Stimulated activated CD8-positive, alpha-beta memory T cell treated with anti-CD3 and anti-CD28 coated beads, Interleukin-4, amount 100 ng/mL, for 48 hours (primary cell): ENCODE results near the gene TSC22D3.

Experiments used
- DNase-seq: peaks from one replicate; pipeline ENCODE4 v3.0.0-alpha.2; 2020

The TSC22D3 gene

DNA sequence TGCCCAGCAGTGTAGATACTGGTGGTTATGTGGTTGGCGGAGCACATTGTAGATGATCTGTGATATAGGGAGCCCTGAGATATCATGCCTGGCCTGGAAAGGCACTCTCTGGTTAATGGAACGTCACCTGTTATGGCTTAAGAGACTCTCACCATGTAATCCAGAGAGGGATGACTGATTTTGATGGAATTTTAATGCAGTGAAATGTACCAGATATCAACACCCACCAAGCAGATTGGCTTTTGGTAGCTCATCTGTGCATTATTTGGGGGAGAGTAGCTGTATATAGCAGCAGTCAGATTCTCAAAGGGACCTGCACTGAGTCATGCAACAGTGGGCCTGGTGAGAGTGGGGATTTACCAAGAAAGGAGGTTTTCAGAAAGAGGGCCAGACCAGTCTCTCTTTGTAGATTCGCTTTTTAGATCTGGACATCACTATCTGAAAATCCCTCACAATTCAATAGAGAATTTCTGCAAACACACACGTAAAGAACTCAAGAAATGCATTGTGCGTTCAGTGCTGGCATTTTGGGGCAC is 17.3 kb downstream of the TSC22D3 start:
- DNase-seq: no peak

DNA sequence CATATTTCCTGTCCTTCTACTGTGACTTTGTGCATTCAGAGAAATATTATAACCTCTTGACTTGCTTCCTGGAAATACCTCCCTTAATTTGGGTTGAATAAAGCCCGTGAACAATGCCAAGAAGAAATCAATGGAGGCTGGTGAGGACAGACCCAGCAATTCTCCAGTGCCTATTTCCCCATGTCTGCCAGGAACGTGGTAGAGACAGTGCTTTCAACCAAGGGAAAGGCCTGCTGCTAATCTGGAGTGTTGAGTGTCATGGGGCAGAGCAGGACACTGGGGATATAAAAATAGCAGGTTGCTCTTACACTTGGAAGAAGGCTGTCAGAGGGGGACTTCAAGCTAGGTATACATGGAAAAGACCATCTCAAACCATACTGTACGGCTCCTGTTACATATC is 19.9 kb downstream of the TSC22D3 start:
- no peak for DNase-seq

DNA sequence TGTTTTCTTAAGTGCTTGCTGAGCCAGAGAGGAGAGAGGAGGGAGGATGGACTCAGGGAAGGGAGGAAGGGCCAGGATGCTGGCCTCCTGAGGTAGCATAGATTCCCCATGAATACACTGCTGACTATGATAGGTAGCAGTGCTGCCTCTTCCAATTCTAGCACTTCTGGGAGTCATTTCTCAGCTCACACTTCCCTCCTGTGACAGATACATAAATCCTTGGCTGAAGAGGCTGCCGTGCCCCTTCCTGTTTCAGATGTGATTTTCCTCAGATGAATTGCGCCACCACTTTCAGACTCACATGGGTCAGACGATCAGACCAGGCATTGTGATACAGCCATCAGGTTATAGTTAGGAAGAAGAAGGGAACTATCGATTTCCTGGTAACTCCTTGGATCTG is 22.4 kb downstream of the TSC22D3 start:
- no peak for DNase-seq

DNA sequence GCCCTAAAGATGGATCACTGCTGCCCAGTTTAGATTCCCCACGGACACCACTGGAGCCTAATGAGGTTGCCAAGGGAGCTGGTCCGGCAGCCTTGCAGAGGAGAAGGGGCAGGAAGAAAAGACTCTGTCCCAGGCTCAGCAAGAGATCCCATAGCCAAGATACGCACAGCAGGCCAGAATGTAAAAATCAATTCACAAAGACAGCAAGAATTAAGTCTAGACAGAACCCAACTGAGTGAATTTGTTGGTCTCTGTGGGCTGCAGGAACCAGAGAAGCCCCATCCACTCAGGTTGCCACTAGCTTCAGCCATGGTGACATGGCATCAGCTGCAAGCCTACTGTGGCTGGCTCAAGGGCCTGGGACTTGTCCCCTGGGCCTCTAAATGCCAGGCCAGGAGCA is 22.9 kb downstream of the TSC22D3 start:
- no peak for DNase-seq

DNA sequence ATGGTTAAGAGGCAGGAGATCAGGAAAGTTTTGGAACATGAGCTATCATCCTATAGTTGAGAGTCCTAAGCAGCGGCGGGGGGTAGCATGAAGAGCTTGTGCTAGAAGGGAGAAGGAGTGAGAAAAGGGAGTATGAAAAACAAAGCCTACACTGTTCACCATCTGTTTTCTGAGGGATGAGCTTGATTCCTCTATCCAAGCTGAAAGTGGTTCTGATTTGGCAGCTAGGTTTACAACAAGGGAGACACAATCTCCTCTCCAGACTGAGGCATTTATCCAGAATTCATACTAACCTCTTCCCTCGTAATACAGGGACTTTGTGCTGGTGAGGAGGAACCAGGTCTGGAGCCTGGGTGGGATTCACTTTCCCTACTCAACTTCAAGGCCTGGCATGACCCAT is 23.5 kb downstream of the TSC22D3 start:
- DNase-seq: no peak

GRCh38 chrX:107750861-107751445 is 24.6 kb downstream of the TSC22D3 start:
- no peak for DNase-seq

GRCh38 chrX:107750263-107750662 is 25.3 kb downstream of the TSC22D3 start:
- no peak for DNase-seq

DNA sequence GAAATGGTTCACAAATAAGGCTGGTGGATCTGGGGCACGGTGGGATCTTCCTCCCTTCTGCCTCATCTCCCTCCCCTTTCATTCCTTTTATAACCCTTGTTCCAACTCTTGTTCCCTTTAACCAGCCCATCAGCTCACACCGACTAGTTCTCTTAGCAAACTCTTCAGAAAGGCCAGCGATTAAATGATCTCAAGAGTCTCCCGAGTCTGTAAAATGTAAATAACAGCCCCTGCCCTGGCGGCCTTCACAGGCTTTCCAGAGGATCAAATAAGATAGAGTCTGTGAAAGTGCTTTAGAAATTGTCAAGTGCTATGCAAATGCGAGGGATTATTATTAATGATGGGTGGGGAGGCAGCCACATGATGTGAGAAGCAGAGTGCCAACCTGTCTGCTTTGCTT is 27.1 kb downstream of the TSC22D3 start:
- DNase-seq: no peak

DNA sequence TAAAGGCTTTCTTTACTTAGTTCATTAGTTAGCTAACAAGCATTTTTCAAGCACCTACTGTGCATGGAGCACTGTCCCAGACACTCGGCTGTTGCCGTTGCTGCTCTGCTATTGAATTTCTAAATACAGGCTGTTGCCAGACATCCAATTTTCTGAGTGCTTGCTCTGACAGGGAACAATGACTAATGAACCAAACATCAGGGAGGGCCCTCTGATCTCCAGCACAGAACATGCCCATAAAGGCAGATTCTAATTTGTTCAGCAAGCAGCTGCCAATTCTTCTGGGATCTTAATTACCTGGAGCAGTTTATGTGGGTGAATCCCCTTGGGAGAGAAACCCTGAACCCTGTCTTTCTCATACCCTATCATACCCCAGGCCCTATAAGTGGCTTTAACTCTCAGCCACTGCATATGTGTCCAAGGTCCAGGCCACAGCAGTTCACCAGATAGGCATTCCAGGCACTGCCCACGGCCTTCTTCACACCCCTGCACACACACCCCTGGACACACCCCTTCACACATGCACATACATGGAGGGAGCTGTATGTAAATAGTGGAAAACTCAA is 27.9 kb downstream of the TSC22D3 start:
- DNase-seq: no peak

GRCh38 chrX:107744868-107745267 is 30.7 kb downstream of the TSC22D3 start:
- DNase-seq: no peak

GRCh38 chrX:107743995-107744394 is 31.6 kb downstream of the TSC22D3 start:
- no peak for DNase-seq

- DNase-seq: no peak
Observed at GRCh38 chrX:107742700-107743191, 32.8 kb downstream of the TSC22D3 start.

DNA sequence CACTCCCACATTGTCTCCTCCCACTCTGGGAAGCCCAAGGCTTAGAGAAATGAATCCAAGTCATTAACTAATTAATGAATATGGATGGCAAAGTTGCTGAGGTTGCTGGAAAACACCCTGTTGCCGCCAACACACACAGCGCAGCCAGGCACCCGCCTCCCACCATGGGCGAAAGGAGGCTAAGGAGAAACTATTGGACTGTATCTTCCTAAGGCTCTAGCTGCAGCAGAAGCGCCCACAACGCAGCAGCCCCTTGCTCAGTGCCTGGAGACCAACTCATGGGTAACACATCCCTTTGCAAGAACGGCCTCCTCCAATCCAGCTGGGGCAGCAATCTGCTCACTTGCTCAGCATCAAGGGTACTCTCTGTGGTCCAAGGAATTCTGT is 34.2 kb downstream of the TSC22D3 start:
- no peak for DNase-seq

GRCh38 chrX:107739541-107739940 is 36.0 kb downstream of the TSC22D3 start:
- DNase-seq: no peak

- no peak for DNase-seq
Observed at GRCh38 chrX:107738768-107739167, 36.8 kb downstream of the TSC22D3 start.

GRCh38 chrX:107738272-107738671 is 37.3 kb downstream of the TSC22D3 start:
- no peak for DNase-seq

GRCh38 chrX:107736781-107737531 is 38.6 kb downstream of the TSC22D3 start:
- DNase-seq: no peak

- DNase-seq: no peak
Observed at GRCh38 chrX:107734646-107735045, 40.9 kb downstream of the TSC22D3 start.

GRCh38 chrX:107733686-107734085 is 41.9 kb downstream of the TSC22D3 start:
- DNase-seq: no peak

DNA sequence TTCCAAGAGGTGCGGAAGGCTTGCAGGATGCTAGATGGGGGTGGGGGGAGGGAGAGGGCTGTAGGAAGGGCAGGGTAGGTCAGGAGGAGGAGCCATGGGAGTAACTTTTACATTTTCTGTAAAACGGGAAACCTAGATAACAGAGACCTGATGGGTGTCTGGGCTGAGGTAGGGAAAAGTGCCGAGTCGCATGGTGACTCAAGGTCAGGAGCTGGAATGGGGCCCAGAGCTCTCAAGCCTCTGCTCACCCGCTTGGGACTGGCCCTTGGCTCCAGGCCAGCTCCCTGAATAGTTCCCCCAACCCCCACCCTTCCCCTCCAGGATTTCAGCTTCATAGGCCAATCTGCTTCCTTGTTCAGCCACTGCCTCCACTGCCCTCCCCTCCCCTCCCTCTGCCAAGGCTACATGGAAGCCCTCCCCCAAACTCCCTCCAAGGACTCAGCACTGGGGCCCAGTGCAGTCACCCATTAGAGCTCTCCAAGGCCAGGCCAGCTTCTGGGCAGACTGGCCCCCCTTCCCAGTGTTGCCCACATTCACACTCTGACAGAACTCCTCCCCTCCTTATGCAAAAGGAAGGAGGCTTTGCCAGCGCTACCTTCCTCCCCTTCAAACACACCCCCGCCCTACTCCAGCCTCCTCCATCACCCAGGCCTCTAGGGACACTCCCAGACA is 43.6 kb downstream of the TSC22D3 start:
- DNase-seq: no peak

GRCh38 chrX:107730991-107731766 is 44.4 kb downstream of the TSC22D3 start:
- no peak for DNase-seq

- DNase-seq: no peak
Observed at GRCh38 chrX:107730298-107730655, 45.3 kb downstream of the TSC22D3 start.
